NCI-H748 (cell line): ENCODE results near the gene ANTXR1.
A peak's percentile ranks its signal among the peaks of the same experiment; 100 is the strongest.

ENCODE experiments used
- DNase-seq: peaks from one replicate; lab custom pipeline; 2025; ENCODE audit not compliant: unreplicated experiment; lab: John Stamatoyannopoulos, UW

Gene ANTXR1

DNA sequence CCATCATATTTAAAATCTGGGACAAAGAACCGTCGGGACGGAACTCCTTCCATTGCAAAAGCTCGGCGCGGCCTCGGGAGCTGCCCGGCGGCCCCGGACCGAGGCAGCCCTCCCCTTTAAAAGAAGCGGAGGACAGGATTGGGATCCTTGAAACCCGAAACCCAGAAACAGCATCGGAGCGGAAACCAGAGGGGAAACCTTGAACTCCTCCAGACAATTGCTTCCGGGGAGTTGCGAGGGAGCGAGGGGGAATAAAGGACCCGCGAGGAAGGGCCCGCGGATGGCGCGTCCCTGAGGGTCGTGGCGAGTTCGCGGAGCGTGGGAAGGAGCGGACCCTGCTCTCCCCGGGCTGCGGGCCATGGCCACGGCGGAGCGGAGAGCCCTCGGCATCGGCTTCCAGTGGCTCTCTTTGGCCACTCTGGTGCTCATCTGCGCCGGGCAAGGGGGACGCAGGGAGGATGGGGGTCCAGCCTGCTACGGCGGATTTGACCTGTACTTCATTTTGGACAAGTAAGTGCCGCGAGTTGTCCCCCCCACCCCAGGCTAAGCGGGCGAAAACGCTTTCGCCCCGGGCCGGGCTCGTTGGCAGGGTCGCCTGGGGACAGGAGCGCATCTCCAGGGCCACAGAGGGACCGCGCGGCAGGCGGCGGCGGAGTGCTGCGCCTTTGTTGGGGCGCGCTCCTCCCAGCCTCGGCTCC, at the start of gene ANTXR1:
Gene ANTXR1, plus strand, starts transcription at position 38 of the 698 bp plus-strand sequence. Its CDS starts 321 bp downstream, at position 359.
- DNase-seq, result peak; percentile 71

DNA sequence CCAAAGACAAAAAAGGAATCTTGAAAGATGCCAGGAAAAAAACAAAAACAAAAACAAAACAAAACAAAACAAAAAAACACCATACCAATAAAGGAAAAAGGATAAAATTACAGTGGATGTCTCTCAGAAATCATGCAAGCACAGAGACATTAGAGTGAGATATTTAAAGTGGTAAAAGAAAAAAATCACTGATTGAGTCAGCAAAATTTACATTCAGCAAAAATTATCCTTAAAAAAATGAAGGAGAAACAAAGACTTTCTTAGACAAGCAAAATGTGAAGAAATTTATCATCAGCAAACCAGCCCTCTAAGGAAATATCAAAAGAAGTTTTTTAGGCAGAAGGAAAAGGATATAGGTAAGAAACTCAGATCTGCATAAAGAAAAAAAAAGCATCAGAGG, 48.7 kb upstream of the ANTXR1 start:
- DNase-seq, result no peak

DNA sequence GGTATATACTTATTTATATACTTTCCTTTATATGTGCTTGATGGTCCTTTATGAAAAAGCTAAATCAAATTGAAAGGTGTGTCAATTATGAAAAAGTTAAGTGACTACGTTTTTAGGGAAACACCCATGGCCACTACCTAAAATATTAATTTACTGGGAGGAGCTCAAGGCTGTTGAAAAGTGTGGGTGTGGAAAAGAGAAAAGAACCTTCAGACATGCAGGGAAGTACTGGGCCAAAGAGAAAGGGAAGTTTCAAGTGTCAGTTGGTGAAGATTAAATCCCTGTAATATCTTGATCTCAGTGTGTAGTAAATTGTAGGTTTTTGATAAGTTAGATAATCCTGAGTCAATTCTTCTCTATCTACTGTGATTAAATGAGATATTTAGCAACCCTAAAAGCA, 44.8 kb upstream of the ANTXR1 start:
- no peak for DNase-seq

DNA sequence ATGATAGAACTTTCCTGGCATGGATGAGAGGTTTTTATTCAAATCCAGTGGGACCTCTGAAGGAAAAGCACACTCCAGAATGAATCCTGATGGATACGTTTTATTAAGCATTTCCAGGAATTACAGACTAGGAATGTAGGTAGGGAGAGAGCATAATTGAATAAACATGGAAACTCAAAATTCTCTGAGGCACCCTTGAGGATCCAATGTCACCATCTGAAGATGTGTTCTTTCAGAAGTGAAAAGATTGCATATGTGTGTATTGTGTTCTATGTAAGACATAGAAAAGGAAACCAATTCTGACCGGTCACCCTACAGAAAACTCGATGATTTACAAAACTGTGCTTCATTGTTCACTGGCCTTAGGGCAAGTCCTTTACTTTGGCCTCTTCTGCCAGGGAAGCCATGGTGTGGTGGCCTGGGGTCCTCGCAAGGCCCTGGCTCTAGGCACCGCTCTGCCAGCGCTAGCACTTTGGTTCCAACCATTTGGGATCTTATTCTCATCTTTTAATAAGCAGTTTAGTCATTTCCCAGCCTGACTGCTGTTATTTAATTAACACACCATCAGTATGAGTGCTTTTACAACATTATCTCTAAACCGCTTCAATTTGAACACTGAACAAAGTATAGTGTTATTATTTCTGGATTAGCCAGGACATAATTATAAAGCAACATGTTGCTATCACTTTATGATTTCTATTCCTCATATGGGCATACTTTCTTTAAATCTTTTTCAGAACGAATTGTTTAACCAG, 43.1 kb upstream of the ANTXR1 start:
- DNase-seq, result no peak

DNA sequence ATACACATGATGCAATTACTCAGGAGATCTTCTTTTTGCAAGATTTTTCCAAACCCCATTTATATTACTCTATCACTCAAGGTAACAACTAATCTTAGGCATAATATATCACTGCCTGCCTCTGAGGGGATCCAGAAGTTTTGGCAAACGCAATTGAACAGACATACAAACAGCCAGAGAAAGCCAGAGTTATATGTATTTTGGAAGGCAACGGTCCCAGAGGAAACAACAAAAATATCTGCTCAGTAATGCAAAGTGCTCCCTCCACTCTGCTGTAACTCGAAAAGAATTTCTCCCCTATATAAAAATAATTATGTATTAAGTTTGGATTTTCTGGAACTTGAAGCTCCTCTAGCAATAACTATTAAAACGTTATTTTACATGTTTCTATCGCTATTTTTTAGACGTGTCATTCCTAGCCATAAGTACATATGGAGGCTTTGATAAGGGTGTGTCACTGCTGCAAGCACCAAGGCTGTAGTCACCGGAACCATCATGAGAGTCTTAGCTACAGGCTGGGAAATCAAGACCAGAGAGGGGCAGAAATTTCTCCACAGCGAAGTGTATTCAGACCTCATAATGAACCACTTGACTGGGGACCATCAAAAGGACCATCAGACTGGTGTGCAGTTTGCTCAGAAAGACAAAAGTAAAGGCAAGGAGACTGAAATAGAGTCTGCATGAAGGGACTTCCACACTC, 42.3 kb upstream of the ANTXR1 start:
- DNase-seq, result no peak

DNA sequence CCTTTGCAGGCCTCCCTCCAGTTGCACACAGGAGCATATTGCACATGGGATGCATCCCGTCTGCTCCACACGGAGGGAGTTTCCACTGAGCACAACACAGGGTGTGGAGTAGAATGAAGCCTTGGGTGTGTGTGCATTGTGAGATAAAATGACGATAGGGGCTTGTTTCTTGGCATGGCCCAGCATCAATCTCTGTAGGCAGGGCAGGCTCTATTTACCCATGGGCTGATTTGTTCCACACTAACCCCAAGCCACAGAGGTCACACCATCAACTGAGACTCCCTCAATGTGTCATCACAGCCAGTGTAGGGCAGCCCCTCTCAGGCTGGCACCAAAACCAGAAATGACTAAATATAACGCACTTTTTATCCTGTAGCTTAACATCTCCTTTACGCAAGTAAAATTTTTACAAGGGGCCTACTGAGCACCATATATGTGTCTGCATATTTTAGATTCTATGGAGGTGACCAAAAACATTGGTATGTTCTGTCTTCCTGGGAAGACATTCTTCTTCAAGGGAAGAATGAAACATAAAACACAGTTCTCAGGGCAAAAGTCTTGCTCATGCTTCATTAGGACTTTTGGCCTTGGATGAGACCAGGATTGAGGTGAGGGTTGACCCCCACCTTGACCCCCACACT, 41.3 kb upstream of the ANTXR1 start:
- no peak for DNase-seq

DNA sequence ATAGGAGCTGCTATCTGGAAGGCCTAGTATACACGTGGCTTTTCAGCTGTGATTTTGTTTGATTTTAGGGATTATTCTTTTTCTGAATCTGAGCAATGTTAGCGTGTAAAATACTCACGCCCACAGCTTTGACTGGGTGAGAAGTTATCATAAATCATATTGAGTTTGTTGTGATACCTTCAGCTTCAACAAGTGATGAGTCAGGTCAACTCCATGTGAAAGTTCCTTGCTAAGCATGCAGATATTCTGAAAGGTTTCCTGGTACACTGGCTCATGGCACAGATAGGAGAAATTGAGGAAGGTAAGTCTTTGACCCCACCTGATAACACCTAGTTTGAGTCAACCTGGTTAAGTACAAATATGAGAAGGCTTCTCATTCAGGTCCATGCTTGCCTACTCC, 38.7 kb upstream of the ANTXR1 start, which contains the start of gene GKN1:
Gene GKN1, plus strand, starts transcription at position 386 of the 400 bp plus-strand sequence. CDS start 42 bp downstream, outside the sequence.
- no peak for DNase-seq

DNA sequence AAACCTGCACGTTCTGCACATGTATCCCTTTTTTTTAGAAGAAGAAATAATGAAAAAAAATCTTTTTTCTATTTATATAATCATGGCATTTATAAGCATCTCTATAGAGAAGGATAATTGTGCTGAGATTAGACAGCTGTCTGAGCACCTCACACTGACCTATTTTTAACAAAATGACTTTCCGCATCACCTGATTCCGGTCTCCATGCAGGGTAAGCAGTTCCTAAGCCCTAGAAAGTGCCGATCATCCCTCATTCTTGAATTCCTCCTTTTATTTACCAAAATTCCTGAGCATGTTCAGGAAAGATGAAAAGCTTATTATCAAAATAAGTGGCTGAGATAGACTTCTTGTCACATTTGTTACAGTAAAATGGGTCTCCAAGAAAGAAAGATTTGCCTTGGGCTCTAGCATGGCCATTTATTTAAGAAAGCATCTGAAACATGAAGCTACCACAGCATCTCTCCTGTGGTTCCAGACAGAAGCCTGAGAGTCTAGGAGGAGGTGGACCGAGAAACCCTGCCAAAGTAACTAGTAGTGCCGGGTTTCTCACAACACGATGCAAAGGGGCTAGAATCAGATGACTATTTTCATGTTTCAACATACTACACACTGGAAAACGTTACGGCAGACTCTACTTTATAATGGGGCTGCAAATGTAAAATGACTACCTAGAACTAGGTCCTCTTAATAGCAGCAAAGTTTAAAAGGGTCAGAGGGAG, 37.9 kb upstream of the ANTXR1 start:
- no peak for DNase-seq

DNA sequence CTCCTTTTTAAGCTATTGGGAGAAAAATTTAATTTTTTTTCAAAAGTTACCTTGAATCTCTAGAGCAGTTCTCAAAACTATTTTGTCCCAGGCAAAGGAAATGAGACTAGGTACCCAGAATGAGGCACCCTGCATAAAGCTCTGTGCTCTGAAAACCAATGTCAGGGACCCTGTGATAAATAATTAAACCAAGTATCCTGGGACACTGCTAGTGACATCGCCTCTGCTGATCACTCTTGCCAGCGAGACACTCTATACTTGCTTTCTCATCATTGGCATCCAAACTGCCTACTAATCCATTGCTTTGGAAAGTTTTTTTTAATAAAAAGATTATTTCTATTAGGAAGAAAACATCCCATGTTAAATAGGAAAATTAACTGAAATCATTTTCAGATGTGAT, 37.1 kb upstream of the ANTXR1 start:
- no peak for DNase-seq

DNA sequence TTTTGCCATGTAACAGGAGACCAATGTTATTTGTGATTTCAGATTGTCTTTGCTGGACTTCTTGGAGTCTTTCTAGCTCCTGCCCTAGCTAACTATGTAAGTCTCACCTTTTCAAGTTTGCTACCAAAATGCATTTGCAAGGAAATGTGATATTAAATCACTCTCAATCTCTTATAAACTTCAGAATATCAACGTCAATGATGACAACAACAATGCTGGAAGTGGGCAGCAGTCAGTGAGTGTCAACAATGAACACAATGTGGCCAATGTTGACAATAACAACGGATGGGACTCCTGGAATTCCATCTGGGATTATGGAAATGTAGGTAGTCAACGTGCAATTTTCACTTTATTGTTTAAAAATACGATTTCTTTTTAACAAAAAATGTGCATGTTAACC, 35.5 kb upstream of the ANTXR1 start:
- no peak for DNase-seq

DNA sequence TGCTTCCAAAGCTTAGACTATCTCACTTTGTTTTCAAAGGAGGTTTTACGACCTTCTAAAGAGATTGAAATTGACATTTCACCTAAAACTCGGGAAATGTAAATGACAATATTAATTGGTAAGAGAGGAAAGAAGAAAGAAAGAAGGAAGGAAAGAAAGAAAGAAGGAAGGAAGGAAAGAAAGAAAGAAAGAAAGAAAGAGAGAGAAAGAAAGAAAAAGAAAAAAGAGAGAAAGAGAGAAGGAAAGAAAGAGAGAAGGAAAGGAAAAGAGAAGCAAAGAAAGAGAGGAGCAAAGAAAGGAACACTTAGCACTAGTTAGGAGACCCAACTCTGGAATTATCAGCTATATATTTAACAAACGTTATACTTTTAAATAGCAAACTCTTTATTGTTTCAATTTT, 34.9 kb upstream of the ANTXR1 start:
- DNase-seq, result no peak

DNA sequence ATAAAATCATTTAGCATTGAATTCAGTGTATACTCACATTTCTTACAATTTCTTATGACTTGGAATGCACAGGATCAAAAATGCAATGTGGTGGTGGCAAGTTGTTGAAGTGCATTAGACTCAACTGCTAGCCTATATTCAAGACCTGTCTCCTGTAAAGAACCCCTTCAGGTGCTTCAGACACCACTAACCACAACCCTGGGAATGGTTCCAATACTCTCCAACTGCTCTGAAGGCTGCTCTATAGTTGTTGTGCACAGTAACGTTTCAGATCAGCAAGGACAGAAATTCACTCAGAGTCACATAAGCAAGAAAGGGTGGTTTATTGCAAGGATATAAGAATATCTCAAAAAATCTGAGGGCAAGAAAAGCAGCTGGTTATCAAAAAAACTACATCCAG, 32.0 kb upstream of the ANTXR1 start:
- DNase-seq, result no peak

DNA sequence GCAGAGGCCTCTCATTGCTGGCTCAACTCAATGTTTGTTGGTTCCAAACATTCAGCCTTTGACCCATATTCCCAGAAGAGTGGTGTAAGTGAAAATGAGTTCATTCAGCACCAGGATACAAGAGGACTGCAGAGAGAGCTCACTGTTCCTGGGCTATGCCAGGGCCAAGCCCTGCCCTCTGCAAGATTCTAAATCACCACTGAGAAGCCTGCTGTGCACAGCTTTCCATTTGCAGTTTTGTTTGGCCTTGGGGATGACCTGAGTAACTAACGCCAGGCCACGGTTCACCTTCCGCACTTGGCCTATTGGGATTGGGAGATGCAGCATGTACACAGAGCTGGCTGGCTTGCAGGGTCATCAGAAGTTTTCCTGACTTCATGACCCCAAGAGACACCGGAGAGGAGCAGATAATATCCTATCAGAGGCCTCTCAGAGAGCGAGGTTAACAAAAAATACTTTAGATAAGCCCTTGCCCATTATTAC, 25.9 kb upstream of the ANTXR1 start:
- DNase-seq, result no peak

DNA sequence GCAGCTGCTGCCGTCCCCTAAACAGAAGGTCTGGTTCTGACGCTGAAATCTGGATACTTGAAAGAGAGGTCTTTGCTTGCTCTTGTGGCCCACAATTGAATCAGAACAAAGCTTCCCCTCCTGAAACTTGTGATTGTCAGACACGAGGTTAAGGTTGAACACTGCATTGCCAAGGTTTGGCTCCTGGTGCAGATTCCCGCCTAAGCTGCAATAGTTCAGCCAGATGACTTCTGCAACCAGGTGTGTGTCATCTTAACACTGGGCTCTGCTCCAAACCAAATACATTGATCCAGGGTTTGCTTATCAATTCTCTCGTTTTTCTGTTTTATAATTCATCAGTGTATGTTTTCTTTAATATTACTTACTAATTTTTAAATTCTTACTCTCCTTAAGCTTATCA, 23.9 kb upstream of the ANTXR1 start:
- no peak for DNase-seq

DNA sequence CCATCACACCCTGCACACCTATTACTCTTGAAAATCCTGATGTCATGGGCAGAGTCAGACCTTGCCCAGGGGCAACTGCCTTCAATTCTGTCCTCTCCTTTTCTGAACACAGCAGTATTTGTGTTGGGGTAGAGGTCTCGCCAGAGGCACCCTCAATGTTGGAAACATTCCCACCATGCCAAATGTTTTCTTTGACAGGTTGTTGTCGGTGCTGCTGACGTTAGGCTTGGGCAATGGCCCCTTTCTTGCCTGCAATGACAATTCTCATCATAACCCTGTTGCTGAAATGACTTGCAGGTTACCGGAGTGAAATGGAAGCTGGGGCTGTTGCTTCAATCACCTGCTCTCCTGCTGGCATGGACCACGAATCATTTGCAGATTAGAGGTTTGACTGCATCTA, 20.6 kb upstream of the ANTXR1 start:
- DNase-seq, result no peak

DNA sequence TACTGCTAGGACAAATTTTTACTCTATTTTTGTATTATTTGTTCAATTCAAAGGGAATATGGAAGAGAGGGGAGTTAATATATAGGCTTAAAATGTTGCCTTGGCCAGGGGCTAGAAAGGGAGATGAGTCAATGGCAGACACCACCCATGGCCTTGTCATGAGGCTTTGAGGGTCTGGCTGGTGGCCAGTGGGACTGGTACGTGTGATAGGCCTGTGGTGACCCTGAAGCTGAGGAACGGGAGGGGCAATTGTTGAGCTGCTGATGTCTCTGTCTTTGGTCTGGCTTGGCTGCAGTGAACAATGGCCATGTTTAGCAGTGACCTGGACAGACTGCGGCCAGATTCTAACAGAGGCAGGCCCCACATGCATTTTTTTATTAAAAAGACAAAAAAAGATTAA, 20.0 kb upstream of the ANTXR1 start:
- no peak for DNase-seq

DNA sequence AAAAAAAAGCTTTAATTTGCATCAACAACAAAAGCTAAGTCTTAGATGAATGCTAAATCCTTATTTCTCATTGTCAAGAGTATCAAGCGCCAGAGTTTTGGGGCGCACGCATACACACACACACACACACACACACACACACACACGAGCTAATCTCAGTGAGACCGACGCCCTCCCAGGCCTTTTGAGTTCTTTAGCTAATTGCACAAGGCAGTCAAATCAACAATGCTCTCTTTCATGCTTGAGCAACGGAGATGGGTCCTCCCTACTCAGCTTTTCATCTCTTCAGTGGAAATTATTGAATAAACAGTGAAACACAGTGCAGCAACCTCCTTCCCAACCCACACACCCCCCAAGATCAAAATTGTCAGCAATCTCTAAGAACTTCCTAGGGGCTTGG, 19.3 kb upstream of the ANTXR1 start:
- DNase-seq, result peak; percentile 57

DNA sequence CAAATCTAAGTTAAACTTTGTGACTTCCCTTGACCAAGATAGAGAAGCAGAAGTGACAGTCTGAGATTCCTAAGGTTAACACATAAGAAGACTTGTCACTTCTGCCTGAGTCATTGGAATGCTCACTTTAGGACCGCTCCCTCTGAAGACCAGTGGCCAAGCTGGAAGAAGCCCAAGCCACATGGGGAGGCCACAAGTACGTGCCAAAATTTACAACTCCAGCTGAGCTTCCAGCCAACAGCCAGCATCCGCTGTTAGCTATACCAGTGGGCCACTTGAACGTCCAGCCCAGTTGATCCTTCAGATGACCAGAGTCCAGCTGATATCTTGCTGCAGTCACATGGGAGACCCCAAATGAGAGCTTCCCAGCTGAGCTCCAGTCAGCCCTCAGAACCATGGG, 18.1 kb upstream of the ANTXR1 start:
- DNase-seq, result no peak

DNA sequence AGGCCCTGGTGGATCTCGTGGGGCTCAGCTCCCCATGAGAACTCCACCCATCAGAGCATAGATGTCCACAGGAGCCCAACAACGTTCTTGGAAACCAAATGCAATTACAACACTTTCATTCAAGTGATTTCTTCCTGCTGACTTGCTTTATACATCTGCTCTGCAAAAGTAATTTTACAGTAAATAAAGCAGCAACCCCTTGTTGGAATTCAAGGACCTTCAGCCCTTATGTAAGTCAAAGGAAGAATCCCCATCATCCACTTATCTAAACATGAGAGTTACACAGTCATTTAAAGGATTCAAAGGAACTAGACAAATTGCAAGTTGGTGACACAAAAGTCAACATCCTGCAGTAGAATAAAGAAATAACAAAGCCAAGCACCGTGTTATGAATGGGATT, 17.1 kb upstream of the ANTXR1 start:
- DNase-seq, result no peak

DNA sequence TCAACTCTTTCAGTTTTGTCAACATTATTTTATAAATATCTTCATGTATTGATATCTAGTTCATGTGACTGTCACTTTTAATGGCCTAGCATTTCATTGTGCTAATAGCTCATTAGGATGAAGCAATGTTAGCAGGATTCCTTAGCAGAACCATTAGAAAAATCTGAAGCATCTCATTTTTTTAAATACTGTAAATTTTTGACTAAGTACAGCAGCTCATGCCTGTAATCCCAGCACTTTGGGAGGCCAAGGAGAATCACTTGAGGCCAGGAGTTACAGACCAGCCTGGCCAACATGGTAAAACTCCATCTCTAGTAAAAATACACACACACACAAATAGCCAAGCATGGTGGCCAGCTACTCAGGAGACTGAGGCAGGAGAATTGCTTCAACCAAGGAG, 15.6 kb upstream of the ANTXR1 start:
- DNase-seq, result no peak

DNA sequence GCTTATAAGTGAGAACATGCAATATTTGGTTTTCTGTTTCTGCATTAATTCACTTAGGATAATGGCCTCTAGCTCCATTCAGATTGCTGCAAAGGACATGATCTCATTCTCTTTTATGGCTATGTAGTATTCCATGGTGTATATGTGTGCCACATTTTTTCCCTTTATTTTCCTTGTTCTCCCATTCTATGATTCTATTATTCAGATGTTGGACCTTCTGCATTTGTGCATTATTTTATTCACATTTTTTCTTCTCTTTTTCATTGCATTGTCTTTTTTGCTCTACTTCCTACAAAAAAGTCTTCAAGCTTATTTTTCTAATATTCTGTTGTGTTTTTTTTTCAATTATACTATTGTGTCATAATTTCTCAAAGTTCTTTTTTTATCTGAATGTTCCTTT, 11.1 kb upstream of the ANTXR1 start:
- DNase-seq, result no peak
